Tibial nerve (tissue), 4 donors: ENCODE data around the gene SH3TC1.

ENCODE experiments used
- CTCF ChIP-seq, 5 experiments: fragments of 200-600 bp in 3 of 5; fragments of 450-650 bp in 2 of 5; sonication (generic) in 3 of 5; IDR thresholded peaks; one replicate each; pipeline ENCODE4 v1.5.1; 2016 to 2019; ENCODE audit warnings: antibody characterized with exemption in 5 of 5, mild to moderate bottlenecking in 3 of 5, moderate library complexity in 2 of 5
- EP300 ChIP-seq, 2 donors: sonication (generic); formaldehyde crosslinking; IDR thresholded peaks; one replicate each; pipeline ENCODE4 v1.6.1; 2017; ENCODE audit warnings: antibody characterized with exemption in 2 of 2, mild to moderate bottlenecking in 1 of 2
- POLR2A ChIP-seq, 2 donors: fragments of 450-650 bp; IDR thresholded peaks; one replicate each; pipeline ENCODE4 v1.6.1; 2017; ENCODE audit warnings: antibody characterized with exemption in 2 of 2, mild to moderate bottlenecking in 2 of 2, moderate library complexity in 2 of 2

GRCh38 chr4:8217246-8217511, 18.1 kb downstream of the SH3TC1 start:
- no peak for TF ChIP-seq POLR2A (IDR thresholded peaks at IDR 0.05)
- no peak for TF ChIP-seq CTCF (IDR thresholded peaks at IDR 0.05)
- no peak for TF ChIP-seq EP300 (IDR thresholded peaks at IDR 0.05)
